Naive thymus-derived CD4-positive, alpha-beta T cell (primary cell): ENCODE data around the gene CLEC4E. TPM values are rescaled to one million over a fixed set of nuclear protein-coding genes. Genes with fewer than 3 reads are reported as not detected.
"Not testable (repeated sequence)": the region's sequence is repeated elsewhere in the genome, so short reads cannot be mapped to it uniquely, and the experiment has no call there.

Experiments used
- ATAC-seq: fragments of 150-1000 bp; cut with Tn5 transposase; 2 replicates; pipeline ENCODE4 v1.10.0; 2021; ENCODE audit warnings: mild to moderate bottlenecking, moderate library complexity
- CTCF ChIA-PET: fragments of 350-600 bp; sonication (Branson Sonifier 250); formaldehyde crosslinking; loops from one replicate; lab custom pipeline; 2021; ENCODE audit warnings: antibody characterized with exemption; lab: Charles Lee
- POLR2A ChIA-PET: fragments of 350-600 bp; sonication (Branson Sonifier 250); formaldehyde crosslinking; loops from one replicate; lab custom pipeline; 2021; ENCODE audit warnings: antibody characterized with exemption, inconsistent platforms; lab: Charles Lee
- DNase-seq, 9 donors: peaks; one replicate each; pipeline versions ENCODE4 v3.0.0 to v3.0.0-alpha.2; 2020 to 2022; ENCODE audit warnings: mixed read lengths in 1 of 9
- H3K27ac ChIP-seq: one replicate; pipeline ENCODE4 v1.7.0; 2013; ENCODE audit warnings: mild to moderate bottlenecking, low read depth, low read length, moderate library complexity
- H3K27me3 ChIP-seq, 2 donors: one replicate each; pipeline ENCODE4 v1.7.0; 2013; ENCODE audit warnings: low read length in 2 of 2, mild to moderate bottlenecking in 2 of 2, moderate library complexity in 2 of 2; ENCODE audit not compliant: control insufficient read depth in 2 of 2, insufficient read depth in 2 of 2
- H3K36me3 ChIP-seq, 3 experiments: 1 replicate in 2 of 3; 2 replicates in 1 of 3; pipeline ENCODE4 v1.7.0; 2013; ENCODE audit warnings: low read length in 3 of 3, mild to moderate bottlenecking in 3 of 3, moderate library complexity in 1 of 3; ENCODE audit not compliant: insufficient read depth in 3 of 3, control insufficient read depth in 2 of 3
- H3K4me1 ChIP-seq, 2 donors: one replicate each; pipeline ENCODE4 v1.7.0; 2013; ENCODE audit warnings: low read length in 2 of 2, mild to moderate bottlenecking in 2 of 2, moderate library complexity in 1 of 2; ENCODE audit not compliant: control insufficient read depth in 2 of 2, insufficient read depth in 2 of 2
- H3K4me3 ChIP-seq: 2 replicates; pipeline ENCODE4 v1.7.0; 2013; ENCODE audit warnings: mild to moderate bottlenecking, low read length
- H3K9me3 ChIP-seq, 3 experiments: 1 replicate in 2 of 3; 2 replicates in 1 of 3; pipeline ENCODE4 v1.7.0; 2013; ENCODE audit warnings: low read length in 3 of 3; ENCODE audit not compliant: control insufficient read depth in 2 of 3
- H3K27ac Mint-ChIP-seq, 9 donors: one replicate each; pipeline ENCODE4 v1.8.0; 2020 to 2022; ENCODE audit warnings: mixed read lengths in 9 of 9, mild to moderate bottlenecking in 8 of 9, moderate library complexity in 5 of 9, inconsistent platforms in 2 of 9
- H3K27me3 Mint-ChIP-seq, 5 donors: one replicate each; pipeline ENCODE4 v1.8.0; 2021 to 2022; ENCODE audit warnings: mixed read lengths in 5 of 5, mild to moderate bottlenecking in 1 of 5
- H3K36me3 Mint-ChIP-seq, 5 donors: one replicate each; pipeline ENCODE4 v1.8.0; 2020 to 2022; ENCODE audit warnings: mixed read lengths in 5 of 5, mild to moderate bottlenecking in 3 of 5, inconsistent platforms in 1 of 5
- H3K4me1 Mint-ChIP-seq, 7 donors: one replicate each; pipeline ENCODE4 v1.8.0; 2020 to 2022; ENCODE audit warnings: mixed read lengths in 7 of 7, mild to moderate bottlenecking in 3 of 7, inconsistent platforms in 1 of 7
- H3K4me3 Mint-ChIP-seq, 10 donors: one replicate each; pipeline ENCODE4 v1.8.0; 2020 to 2022; ENCODE audit warnings: mild to moderate bottlenecking in 10 of 10, mixed read lengths in 10 of 10, moderate library complexity in 6 of 10, inconsistent platforms in 2 of 10
- H3K9me3 Mint-ChIP-seq, 11 donors: one replicate each; pipeline ENCODE4 v1.8.0; 2020 to 2022; ENCODE audit warnings: mixed read lengths in 11 of 11, mild to moderate bottlenecking in 4 of 11, inconsistent platforms in 1 of 11, moderate library complexity in 1 of 11
- intact Hi-C, 2 donors: fragments of 100-400 bp; cut with micrococcal nuclease; formaldehyde crosslinking; loops; one replicate each; pipeline ENCODE4 v1.15.1; 2023
- polyA plus RNA-seq, 2 donors: library from polyadenylated mRNA; unstranded; fragments of 300-500 nt; fragmentation: Illumina TruSeq; gene quantifications; one replicate each; pipeline ENCODE4 v1.2.3, GENCODE V29; 2021
- total RNA-seq, 6 experiments: library from RNA in 5 of 6; stranded (reverse) in 5 of 6; gene quantifications; 1 replicate in 5 of 6; 2 replicates in 1 of 6; pipeline ENCODE4 v1.2.3 and lab custom pipeline; 2021 to 2026

The CLEC4E gene, protein sequence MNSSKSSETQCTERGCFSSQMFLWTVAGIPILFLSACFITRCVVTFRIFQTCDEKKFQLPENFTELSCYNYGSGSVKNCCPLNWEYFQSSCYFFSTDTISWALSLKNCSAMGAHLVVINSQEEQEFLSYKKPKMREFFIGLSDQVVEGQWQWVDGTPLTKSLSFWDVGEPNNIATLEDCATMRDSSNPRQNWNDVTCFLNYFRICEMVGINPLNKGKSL
- total RNA-seq (10 to 100 TPM in 1 of 5 experiments, 1 to 10 TPM in 1, not detected in 3; 5.4 to 19.2 TPM), polyA plus RNA-seq (not detected), total RNA-seq (lab: John Stamatoyannopoulos, UW) (not detected)

DNA sequence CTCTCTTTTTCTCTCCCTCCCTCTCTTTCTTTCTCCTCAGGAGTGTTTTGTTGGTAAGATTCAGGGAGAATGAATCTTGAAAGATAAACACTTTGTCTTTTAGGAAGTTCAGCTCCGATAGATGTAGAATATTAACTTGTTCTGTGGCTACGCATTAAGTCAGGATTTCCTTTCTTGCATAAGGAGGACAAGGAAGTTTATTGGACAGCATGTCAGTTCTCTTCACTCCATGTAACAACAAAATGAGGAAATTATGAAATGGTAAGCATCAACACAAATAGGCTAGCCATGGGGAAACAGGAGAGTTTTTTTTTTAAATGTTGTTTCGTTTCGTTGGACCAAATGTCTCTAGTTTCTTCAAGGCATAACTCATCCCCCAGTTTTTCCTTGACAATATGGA lies at the start of gene CLEC4E:
Gene CLEC4E (minus strand): TSS at position 75 of the 400 bp plus-strand sequence. CDS start 108 bp downstream, outside the sequence.
- intact Hi-C loops, result loop anchor here in 1 of 2 donors (5.0 kb wide), 1 partner anchor 66 kb away; no protein-coding TSS in a partner anchor
- H3K4me3 Mint-ChIP-seq, H3K27ac Mint-ChIP-seq: not testable (repeated sequence)

DNA sequence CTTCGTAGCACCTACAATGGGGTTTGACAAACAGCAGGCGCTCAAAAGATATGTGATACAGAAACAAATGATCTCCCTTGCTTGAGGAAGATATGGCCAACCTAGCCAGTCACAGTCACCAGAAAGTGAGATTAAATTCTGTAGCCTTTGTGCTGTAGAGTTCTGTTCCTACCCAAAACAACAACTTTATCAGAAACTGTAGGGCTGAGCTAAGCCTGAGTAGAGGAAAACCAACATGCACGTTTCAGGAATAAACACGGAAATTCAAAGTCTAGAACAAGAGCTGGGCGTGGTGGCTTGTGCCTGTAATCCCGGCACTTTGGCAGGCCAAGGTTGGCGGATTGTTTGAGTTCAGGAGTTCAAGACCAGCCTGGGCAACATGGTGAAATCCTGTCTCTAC lies 49.0 kb upstream of the CLEC4E start:
- Mint-ChIP-seq H3K27me3 (peaks cover 0 to 11% (median 0%) of the 10 kb centered on the region in 5 donors), H3K27ac (no peak overlapping the region), H3K36me3 (no peaks in the 10 kb centered on the region), H3K4me3 (no peak overlapping the region), H3K4me1 (peaks cover 0 to 5% (median 0%) of the 10 kb centered on the region in 7 donors), H3K9me3 (no peaks in the 10 kb centered on the region)
- H3K27ac ChIP-seq, result no peak overlapping the region
- POLR2A ChIA-PET, result no interaction called here
- no peaks in the 10 kb centered on the region for H3K4me1 ChIP-seq
- no peaks in the 10 kb centered on the region for H3K27me3 ChIP-seq
- no peaks in the 10 kb centered on the region for H3K9me3 ChIP-seq
- no peaks in the 10 kb centered on the region for H3K36me3 ChIP-seq
- DNase-seq (no peak), ATAC-seq (no peak)
- intact Hi-C loops, result no loop called here
- no peak overlapping the region for H3K4me3 ChIP-seq
- CTCF ChIA-PET, result interaction anchor here (1.0 kb wide), 1 partner anchor 45 kb away, joined by 3 read pairs; no protein-coding TSS in a partner anchor

More for the DNA sequence above, at the start of gene CLEC4E:
- H3K4me1 ChIP-seq, H3K36me3 ChIP-seq, H3K9me3 ChIP-seq, H3K9me3 Mint-ChIP-seq, H3K27ac ChIP-seq, H3K4me1 Mint-ChIP-seq, H3K36me3 Mint-ChIP-seq, CTCF ChIA-PET, DNase-seq, H3K27me3 ChIP-seq, H3K4me3 ChIP-seq, POLR2A ChIA-PET: not testable (repeated sequence)
- peaks cover 18 to 43% (median 29%) of the 10 kb centered on the region in 5 donors for H3K27me3 Mint-ChIP-seq
- ATAC-seq, result peak; percentile 66

DNA sequence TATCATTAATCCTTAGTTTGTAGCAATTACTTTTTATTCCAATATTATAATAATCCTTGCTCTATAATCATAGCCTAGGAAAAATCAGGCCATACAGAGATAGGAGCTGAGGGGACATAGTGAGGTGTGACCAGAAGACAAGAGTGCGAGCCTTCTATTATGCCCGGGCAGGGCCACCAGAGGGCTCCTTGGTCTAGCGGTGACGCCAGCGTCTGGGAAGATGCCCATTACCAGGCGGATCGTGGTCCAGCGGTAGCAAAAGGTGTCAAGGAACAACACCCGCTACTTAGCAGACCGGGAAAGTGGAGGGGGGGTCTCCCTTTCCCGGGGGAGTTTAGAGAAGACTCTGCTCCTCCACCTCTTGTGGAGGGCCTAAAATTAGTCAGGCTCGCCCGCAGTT lies 43.8 kb upstream of the CLEC4E start:
- H3K36me3 Mint-ChIP-seq, H3K4me3 Mint-ChIP-seq, POLR2A ChIA-PET, H3K27ac ChIP-seq, H3K4me1 ChIP-seq, H3K27me3 ChIP-seq, H3K36me3 ChIP-seq, H3K27ac Mint-ChIP-seq, CTCF ChIA-PET, H3K4me1 Mint-ChIP-seq, H3K4me3 ChIP-seq, DNase-seq, H3K9me3 ChIP-seq, intact Hi-C loops, H3K9me3 Mint-ChIP-seq, ATAC-seq, H3K27me3 Mint-ChIP-seq: not testable (repeated sequence)

DNA sequence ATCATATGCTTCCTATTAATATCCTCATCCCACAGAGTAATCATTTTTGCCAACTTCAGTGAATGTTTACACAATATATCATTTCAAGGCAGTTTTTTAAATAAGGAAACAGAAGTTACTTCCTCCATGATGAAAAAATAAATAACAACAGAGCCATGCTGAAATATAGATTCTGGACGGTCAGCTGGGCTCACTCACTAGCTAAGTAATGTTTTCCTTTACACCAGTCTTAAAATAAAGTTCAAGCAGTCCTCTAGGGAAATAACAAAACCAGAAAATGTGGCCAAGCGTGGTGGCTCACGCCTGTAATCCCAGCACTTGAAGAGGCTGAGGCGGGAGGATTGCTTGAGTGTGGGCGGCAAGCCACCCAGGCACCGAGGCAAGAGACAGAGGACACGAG lies 43.3 kb upstream of the CLEC4E start:
- no peak overlapping the region for H3K27ac Mint-ChIP-seq

DNA sequence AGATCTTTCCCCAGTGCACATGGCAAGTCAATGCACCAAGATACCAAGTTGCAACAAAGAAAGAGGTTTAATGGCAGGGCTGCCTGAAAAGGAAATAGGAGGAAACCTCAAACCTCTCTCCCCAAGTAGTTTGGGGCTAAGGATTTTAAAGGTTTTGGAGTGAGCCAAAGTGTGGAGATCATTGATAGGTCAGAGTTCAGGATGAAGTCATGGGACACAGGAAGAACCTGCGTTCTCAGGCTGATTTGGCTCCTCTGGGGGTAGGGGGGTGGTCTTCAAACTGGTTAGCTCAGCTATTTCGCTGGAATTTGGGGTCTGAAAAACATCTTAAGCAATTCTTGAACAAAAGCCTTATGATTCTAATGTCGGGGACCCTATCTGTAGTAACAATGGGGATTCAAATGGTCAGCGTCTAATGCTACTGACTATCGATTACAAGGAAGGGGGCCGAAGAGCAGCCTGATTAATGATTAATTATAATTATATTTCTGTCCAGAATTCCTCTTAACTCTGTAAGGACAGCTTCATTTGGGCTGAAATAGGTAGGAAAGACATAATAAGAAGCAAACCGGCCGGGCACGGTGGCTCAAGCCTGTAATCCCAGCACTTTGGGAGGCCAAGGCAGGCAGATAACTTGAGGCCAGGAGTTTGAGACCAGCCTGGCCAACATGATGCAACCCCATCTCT lies 40.5 kb upstream of the CLEC4E start:
- no peaks in the 10 kb centered on the region for H3K36me3 Mint-ChIP-seq
- H3K4me1 ChIP-seq, result no peaks in the 10 kb centered on the region
- no peak overlapping the region for H3K4me3 ChIP-seq
- H3K9me3 ChIP-seq, result no peaks in the 10 kb centered on the region
- no peaks in the 10 kb centered on the region for H3K36me3 ChIP-seq
- H3K4me1 Mint-ChIP-seq, result peaks cover 0 to 1% (median 0%) of the 10 kb centered on the region in 7 donors
- peaks cover 0 to 8% (median 0%) of the 10 kb centered on the region in 5 donors for H3K27me3 Mint-ChIP-seq
- no peak overlapping the region for H3K27ac Mint-ChIP-seq
- H3K9me3 Mint-ChIP-seq, result peaks cover 0 to 1% (median 0%) of the 10 kb centered on the region in 11 donors
- intact Hi-C loops, result no loop called here
- no peak overlapping the region for H3K4me3 Mint-ChIP-seq
- ATAC-seq, result no peak
- no peak overlapping the region for H3K27ac ChIP-seq
- no peaks in the 10 kb centered on the region for H3K27me3 ChIP-seq
- ChIA-PET CTCF (no interaction called here), POLR2A (no interaction called here)
- no peak for DNase-seq

More for the DNA sequence above, 43.3 kb upstream of the CLEC4E start:
- DNase-seq (no peak), ATAC-seq (no peak)
- POLR2A ChIA-PET, result no interaction called here
- no peaks in the 10 kb centered on the region for H3K36me3 Mint-ChIP-seq
- Histone ChIP-seq H3K9me3 (no peaks in the 10 kb centered on the region), H3K4me1 (no peaks in the 10 kb centered on the region), H3K36me3 (no peaks in the 10 kb centered on the region), H3K4me3 (no peak overlapping the region), H3K27me3 (no peaks in the 10 kb centered on the region), H3K27ac (no peak overlapping the region)
- H3K4me1 Mint-ChIP-seq, result peaks cover 0 to 1% (median 0%) of the 10 kb centered on the region in 7 donors
- intact Hi-C loops, result no loop called here
- H3K27me3 Mint-ChIP-seq, result peaks cover 0 to 3% (median 0%) of the 10 kb centered on the region in 5 donors
- H3K9me3 Mint-ChIP-seq, result peaks cover 0 to 1% (median 0%) of the 10 kb centered on the region in 11 donors
- H3K4me3 Mint-ChIP-seq, result no peak overlapping the region
- CTCF ChIA-PET, result no interaction called here

DNA sequence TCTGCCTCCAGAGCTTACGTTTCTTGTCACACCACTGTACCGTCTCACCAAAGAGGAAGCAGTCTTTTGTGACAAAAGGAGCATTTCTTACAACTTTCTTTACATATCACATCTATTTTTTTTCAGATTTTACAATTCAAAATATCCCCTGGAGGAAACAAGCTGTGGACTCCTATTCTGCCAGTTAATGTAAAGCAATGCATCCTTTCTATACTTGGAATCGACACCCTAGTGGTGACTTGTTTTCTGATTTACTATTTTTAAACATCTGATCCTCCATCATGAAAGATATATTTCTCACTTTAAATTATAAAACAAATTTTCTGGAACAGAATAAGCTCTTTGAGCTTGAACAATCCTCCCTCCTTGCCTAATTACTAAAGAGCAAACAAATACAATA lies 37.2 kb upstream of the CLEC4E start:
- H3K9me3 ChIP-seq, result no peaks in the 10 kb centered on the region
- Mint-ChIP-seq H3K4me3 (no peak overlapping the region), H3K36me3 (no peaks in the 10 kb centered on the region), H3K27ac (no peak overlapping the region), H3K4me1 (peaks cover 0 to 6% (median under 1%) of the 10 kb centered on the region in 7 donors), H3K27me3 (peaks cover 0 to 12% (median 0%) of the 10 kb centered on the region in 5 donors), H3K9me3 (no peaks in the 10 kb centered on the region)
- H3K27ac ChIP-seq, result no peak overlapping the region
- intact Hi-C loops, result no loop called here
- ATAC-seq (no peak), DNase-seq (no peak)
- no peak overlapping the region for H3K4me3 ChIP-seq
- ChIA-PET CTCF (no interaction called here), POLR2A (no interaction called here)
- H3K36me3 ChIP-seq, result no peaks in the 10 kb centered on the region
- no peaks in the 10 kb centered on the region for H3K4me1 ChIP-seq
- no peaks in the 10 kb centered on the region for H3K27me3 ChIP-seq
